GM19397 (cell line): ENCODE data around the gene RGS10.
A peak's percentile ranks its signal among the peaks of the same experiment; 100 is the strongest.
"Not testable (repeated sequence)": the region's sequence is repeated elsewhere in the genome, so short reads cannot be mapped to it uniquely, and the experiment has no call there.

Source experiments
- ATAC-seq: cut with Tn5 transposase; IDR thresholded peaks from one replicate; pipeline ENCODE4 v1.9.1; 2021; ENCODE audit warnings: mild to moderate bottlenecking, moderate library complexity; ENCODE audit not compliant: unreplicated experiment

The RGS10 gene

DNA sequence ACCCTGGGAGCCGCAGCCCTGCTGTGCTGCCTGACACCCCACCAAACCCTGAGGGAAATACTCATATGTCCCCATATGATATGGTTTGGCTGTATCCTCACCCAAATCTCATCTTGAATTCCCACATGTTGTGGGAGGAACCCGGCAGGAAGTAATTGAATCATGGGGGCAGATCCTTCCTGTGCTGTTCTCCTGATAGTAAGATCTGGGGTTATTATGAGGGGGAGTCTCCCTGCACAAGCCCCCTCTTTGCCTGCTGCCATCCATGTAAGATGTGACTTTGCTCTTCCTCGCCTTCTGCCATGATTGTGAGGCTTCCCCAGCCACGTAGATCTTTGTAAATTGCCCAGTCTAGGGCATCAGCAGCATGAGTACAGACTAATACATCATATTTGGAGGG lies 68.7 kb downstream of the RGS10 start:
- ATAC-seq: no peak

- ATAC-seq: no peak
Observed at GRCh38 chr10:119470920-119471702, 71.4 kb downstream of the RGS10 start.

GRCh38 chr10:119469846-119470245 lies 72.7 kb downstream of the RGS10 start:
- no peak for ATAC-seq

DNA sequence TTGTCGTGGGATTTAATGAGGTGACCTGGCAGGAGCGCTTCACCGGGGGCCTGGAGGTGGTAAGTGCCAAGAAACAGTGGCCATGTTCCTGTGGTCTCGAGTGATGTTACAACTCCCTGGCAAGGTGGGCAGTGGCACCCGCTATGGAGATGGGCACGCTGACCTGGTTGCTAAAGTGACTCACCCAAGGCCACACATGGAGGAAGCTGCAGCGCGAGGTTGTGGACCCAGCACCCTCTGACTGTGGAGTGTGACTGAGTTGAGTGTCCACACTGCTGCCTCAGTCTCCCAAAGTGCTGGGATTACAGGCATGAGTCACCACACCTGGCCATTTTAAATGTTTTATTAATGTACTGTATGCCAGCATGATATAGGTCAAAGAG lies 73.2 kb downstream of the RGS10 start:
- no peak for ATAC-seq

DNA sequence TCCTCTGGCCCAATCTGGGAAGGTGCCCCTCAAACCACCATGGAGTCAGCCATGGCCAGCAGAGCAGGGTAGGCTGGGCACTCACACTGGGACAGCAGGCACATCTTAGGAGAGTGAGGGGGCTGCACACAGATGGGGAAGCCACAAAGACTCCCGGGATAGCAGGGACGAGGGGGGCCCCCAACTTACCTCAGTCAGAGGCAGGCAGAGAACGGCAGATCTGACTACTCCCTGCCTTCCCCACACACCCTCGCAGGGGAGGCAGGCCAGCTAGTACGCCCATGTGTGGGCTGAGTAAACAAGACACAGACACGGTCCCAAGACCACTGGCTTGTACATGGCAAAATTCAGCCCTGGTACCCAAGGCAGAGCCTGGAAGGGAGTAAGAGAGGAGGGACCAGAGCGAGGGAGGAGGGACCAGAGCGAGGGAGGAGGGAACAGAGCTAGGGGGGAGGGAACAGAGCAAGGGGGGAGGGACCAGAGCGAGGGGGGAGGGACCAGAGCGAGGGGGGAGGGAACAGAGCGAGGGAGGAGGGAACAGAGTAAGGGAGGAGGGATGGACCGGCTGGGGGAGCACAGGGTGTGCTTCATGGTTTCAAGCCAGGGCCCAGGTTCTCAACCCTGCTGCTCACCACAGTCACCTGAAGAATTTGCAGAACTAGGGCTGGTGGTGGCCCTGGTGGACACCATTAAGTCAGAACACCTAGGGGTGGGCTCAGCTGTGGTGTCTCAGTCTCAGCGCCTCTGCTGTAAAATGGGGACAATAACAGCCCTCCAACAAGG lies 73.8 kb downstream of the RGS10 start:
- no peak for ATAC-seq

GRCh38 chr10:119466655-119467054 lies 75.9 kb downstream of the RGS10 start:
- ATAC-seq: no peak

- ATAC-seq: no peak
Observed at GRCh38 chr10:119466076-119466475, 76.4 kb downstream of the RGS10 start.

DNA sequence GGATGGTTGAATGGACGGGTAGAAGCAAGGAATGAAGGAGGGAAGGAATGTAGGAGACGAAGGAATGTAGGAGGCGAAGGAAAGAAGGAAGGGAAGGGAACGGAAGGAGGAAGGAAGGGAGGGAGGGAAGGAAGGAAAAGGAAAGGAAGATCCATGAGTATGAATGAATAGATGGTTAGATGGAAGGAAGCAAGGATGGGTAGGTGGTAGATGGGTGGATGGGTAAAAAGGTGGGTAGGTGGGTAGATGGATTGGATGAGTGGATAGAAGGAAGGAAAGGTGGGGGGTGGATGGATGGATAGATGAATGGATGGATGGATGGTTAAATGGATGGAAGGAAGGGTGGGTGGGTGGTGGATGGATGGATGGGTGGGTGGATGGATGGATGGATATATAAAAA lies 77.4 kb downstream of the RGS10 start:
- ATAC-seq: no peak

DNA sequence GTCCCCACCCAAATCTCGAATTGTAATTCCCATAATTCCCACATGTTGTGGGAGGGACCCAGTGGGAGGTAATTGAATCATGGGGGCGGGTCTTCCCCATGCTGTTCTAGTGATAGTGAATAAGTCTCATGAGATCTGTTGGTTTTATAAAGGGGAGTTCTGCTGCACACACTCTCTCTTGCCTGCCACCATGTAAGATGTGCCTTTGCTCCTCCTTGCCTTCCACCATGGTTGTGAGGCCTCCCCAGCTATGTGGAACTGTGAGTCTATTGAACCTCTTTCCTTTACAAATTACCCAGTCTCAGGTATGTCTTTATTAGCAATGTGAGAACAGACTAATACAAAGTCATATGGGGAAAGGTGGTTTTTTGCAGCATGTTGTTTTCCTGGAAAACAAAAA lies 79.3 kb downstream of the RGS10 start:
- not testable (repeated sequence) for ATAC-seq

DNA sequence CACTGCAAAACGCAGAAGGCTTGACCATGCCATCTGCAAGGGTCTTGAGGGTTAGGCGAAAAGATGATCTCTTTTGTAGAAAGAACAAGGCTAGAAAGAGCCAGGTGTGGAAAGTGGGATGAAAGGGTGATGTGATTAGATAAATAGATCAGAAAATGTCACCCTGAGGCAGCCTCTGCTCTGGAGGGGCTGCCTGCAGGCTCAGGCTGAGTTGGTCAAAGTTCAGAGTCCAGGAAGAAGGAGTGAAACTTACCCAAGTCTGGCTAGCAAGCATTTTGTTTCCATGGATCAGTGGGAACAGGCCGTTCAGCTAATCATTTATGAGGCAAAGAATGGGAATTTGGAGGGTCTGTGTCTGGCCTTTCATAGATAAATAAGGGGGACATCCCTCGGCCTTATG lies 79.7 kb downstream of the RGS10 start:
- ATAC-seq: no peak

DNA sequence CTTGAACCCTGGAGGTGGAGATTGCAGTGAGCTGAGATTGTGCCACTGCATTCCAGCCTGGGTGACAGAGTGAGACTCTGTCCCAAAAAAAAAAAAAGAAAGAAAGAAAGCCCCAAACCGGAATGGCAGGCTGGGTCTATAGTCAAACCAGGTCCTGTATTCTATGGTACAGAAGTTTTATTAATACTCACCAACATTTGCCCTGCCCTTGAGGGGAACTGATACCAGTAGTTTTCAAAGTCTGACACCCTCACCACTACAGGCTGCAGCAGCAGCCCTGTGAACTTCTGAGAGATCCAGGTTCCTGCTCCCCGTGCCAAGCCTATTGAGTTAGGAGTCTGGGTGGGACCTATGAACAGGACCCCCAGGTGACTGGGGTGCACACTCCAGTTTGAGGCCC lies 80.6 kb downstream of the RGS10 start:
- ATAC-seq: peak; percentile 69

GRCh38 chr10:119461380-119461779 lies 81.1 kb downstream of the RGS10 start:
- peak; percentile 43 for ATAC-seq

DNA sequence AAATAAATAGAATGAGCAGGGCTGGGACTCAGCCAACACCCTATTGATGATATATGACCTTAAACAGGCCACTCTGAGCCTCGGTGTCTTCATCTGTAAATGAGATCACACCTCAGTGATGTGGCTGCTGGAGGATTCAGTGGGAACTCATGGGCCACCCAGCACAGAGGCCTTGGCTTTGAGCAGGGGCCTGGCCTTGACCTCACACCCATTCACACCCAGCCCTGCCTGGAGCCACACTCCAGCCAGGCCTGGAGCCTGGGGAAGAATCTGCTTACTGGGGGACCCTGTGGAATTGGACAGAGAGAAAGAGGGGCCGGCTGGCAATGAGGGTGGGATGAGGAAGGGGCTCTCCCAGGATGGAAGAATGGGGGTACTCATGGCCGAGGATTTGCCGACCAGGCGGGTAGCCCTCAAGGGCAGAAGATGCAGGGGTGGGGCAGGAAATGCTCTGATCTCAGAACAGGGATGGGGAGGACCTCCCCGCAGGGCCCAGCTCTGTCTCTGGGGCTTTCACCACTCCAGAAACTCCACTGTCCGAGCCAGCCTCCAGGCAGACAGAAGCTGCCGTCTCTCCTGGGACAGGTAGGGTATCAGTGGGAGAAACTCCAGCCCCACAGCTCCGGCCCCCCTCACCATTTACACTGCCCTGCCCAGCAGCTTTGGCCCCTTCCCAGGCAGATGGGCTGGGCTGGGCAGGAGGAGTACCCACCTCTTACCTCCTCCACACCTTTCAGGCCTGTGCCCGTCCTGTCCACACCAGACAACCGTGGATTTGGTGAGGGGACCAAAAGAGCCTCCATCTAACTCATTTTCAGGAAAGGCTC lies 81.9 kb downstream of the RGS10 start:
- no peak for ATAC-seq

- ATAC-seq: no peak
Observed at GRCh38 chr10:119459681-119460340, 82.7 kb downstream of the RGS10 start.

DNA sequence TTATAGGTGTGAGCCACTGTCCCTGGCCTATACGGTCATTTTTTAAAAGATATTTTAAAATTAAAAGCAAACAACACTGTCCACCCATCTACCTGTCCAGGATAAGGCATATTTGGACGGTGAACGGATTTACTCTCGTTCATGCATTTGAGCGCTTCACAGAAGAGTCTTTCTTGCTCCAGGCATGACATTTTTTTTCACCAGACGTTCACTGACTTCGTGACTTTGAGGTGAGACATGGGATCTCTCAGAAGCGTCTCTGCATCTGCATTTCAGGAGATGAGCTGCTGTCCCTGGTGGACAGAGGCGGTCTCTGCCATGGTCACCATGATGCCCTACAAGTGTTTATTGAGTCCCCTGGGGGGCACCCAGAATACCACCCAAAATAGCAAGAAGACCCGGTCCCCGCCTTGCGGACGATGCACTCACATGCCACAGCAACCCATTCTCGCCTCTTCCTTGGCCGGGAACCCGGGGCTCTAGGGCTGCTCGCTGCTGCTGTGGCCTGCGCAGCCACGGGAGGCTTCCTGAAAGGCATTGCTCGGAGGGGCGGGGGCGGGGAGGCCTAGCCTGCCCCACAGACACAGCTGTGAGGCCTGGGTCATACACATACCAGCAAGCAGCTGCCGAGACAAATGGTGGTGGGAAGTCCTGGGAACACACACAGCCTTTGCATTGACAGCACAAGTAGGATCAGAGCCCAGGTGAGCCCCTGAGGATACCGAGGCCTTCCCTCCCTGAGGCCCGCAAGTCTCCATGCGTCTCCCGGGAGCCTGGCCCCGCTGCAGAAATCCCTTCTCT lies 84.4 kb downstream of the RGS10 start:
- ATAC-seq: no peak

GRCh38 chr10:119456435-119456810 lies 86.1 kb downstream of the RGS10 start:
- ATAC-seq: no peak

GRCh38 chr10:119455609-119456434 lies 86.7 kb downstream of the RGS10 start:
- ATAC-seq: no peak

DNA sequence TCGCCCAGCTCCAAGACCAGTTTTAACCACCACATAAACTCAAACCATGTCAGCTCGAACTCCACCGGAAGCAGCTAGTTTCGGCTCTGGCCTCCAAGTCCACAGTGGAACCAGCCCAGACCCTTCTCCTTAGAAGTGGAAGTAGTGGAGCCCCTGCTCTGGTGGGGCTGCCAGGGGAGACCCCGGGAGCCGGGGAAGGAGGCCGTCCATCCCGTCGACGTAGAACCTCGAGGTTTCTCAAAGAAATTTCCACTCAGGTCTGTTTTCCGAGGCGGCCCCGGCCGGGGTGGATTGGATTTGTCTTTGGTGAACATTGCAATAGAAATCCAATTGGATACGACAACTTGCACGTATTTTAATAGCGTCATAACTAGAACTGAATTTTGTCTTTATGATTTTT lies 87.5 kb downstream of the RGS10 start:
- no peak for ATAC-seq

DNA sequence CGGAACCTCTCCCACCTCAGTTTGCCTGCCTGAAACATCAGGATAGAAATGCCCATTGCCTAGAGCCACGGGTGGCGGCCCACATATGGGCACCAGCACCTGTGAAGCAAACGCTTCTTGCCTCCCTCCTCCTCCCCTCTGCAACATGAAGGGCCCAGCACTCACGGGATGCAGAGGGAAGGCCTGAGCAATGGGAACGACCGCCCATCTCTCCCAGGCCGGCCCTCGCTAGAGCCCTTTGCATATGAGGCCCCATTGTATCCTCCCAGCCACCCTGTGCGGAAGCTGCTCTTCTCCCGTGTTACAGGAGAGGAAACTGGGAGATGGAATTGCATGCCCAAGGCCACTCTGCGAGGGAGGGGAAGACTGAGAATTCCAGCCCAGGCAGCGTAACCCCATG lies 88.2 kb downstream of the RGS10 start:
- ATAC-seq: no peak
